OCI-LY3 (cell line): ENCODE results near the gene MARK4.

ENCODE experiments used
- H2AFZ ChIP-seq: fragments of 200-600, 300-600 bp; shearing (Covaris generic); 2 replicates; pipeline ENCODE4 v1.6.0; 2014; ENCODE audit warnings: antibody characterized with exemption, low read depth, low read length
- H3K27ac ChIP-seq: fragments of 200-600, 300-600 bp; sonication (generic); 2 replicates; pipeline ENCODE4 v1.5.1; 2014; ENCODE audit warnings: mild to moderate bottlenecking, low read length, moderate library complexity, mixed read lengths
- H3K27me3 ChIP-seq: fragments of 200-600, 300-600 bp; sonication (generic); 2 replicates; pipeline ENCODE4 v1.6.1; 2014; ENCODE audit warnings: low read depth, low read length, mixed read lengths
- H3K36me3 ChIP-seq: fragments of 200-600, 300-600 bp; sonication (generic); replicated peaks from 2 replicates; pipeline ENCODE3; 2014; ENCODE audit warnings: low read depth, low read length, mixed read lengths
- H3K4me1 ChIP-seq: fragments of 300-600, 200-600 bp; sonication (generic); 2 replicates; pipeline ENCODE4 v1.6.1; 2014; ENCODE audit warnings: low read length, mixed read lengths
- H3K4me2 ChIP-seq: fragments of 200-600, 300-600 bp; sonication (generic); 2 replicates; pipeline ENCODE4 v1.6.1; 2014; ENCODE audit warnings: low read length, mixed read lengths
- H3K4me3 ChIP-seq: fragments of 300-600, 200-600 bp; sonication (generic); 2 replicates; pipeline ENCODE4 v1.5.1; 2014; ENCODE audit warnings: antibody characterized with exemption, mild to moderate bottlenecking, low read length, moderate library complexity
- H3K79me2 ChIP-seq: fragments of 300-600, 200-600 bp; shearing (Covaris generic); 2 replicates; pipeline ENCODE4 v1.6.1; 2014; ENCODE audit warnings: mild to moderate bottlenecking, low read length, mixed read lengths
- H3K9ac ChIP-seq: fragments of 300-600, 200-600 bp; shearing (Covaris generic); 2 replicates; pipeline ENCODE4 v1.6.0; 2014; ENCODE audit warnings: mild to moderate bottlenecking, low read length, moderate library complexity
- H3K9me3 ChIP-seq: fragments of 200-600, 300-600 bp; shearing (Covaris generic); 2 replicates; pipeline ENCODE4 v1.6.1; 2014; ENCODE audit warnings: low read length, mixed read lengths; ENCODE audit not compliant: insufficient read depth
- H4K20me1 ChIP-seq: fragments of 200-600, 300-600 bp; sonication (generic); 2 replicates; pipeline ENCODE4 v1.6.1; 2016; ENCODE audit warnings: low read length, mixed read lengths; ENCODE audit not compliant: insufficient read depth
- EZH2phosphoT487 ChIP-seq: fragments of 200-600 bp; shearing (Covaris generic); IDR thresholded peaks from 2 replicates; pipeline ENCODE4 v1.6.1; 2018; ENCODE audit warnings: antibody characterized with exemption, mixed run types, low read depth
- TF ChIP-seq, protein P1 (sequence below): fragments of 200-600, 300-600 bp; sonication (generic); IDR thresholded peaks from 2 replicates; pipeline ENCODE4 v1.5.1; 2014; ENCODE audit warnings: antibody characterized with exemption, low read length, low read depth

The MARK4 gene

DNA sequence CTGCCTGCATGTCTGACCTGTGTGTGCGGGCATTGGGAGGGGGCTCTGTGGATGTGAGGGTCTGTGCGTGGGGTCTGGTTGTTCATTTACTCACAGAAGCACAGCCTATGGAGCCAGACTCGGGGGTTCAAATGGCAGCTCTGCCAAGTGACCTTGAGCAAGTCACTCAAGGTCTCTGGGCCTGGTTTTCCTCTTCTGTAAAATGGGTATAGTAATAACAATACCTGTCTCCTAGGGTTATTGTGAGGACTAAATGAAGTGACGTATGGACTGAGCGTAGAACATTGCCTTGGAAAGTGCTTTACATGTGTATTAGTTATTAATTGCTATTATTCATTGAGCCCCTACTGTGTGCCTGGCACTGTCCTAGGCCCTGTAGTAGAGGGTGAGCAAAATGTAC is 47.2 kb downstream of the MARK4 start:
- H3K4me3 ChIP-seq, result no peak overlapping the region
- H3K4me2 ChIP-seq, result no peak overlapping the region
- no peaks in the 10 kb centered on the region for H3K4me1 ChIP-seq
- H3K27ac ChIP-seq, result no peak overlapping the region
- no peaks in the 10 kb centered on the region for H3K79me2 ChIP-seq
- H3K36me3 ChIP-seq, result peaks cover 6% of the 10 kb centered on the region
- no peak overlapping the region for H3K9ac ChIP-seq
- no peaks in the 10 kb centered on the region for H4K20me1 ChIP-seq
- TF ChIP-seq, protein P1, sequence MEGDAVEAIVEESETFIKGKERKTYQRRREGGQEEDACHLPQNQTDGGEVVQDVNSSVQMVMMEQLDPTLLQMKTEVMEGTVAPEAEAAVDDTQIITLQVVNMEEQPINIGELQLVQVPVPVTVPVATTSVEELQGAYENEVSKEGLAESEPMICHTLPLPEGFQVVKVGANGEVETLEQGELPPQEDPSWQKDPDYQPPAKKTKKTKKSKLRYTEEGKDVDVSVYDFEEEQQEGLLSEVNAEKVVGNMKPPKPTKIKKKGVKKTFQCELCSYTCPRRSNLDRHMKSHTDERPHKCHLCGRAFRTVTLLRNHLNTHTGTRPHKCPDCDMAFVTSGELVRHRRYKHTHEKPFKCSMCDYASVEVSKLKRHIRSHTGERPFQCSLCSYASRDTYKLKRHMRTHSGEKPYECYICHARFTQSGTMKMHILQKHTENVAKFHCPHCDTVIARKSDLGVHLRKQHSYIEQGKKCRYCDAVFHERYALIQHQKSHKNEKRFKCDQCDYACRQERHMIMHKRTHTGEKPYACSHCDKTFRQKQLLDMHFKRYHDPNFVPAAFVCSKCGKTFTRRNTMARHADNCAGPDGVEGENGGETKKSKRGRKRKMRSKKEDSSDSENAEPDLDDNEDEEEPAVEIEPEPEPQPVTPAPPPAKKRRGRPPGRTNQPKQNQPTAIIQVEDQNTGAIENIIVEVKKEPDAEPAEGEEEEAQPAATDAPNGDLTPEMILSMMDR, result no peak
- TF ChIP-seq EZH2phosphoT487, result no peak
- no peak overlapping the region for H2AFZ ChIP-seq
- no peaks in the 10 kb centered on the region for H3K27me3 ChIP-seq
- H3K9me3 ChIP-seq, result no peaks in the 10 kb centered on the region

DNA sequence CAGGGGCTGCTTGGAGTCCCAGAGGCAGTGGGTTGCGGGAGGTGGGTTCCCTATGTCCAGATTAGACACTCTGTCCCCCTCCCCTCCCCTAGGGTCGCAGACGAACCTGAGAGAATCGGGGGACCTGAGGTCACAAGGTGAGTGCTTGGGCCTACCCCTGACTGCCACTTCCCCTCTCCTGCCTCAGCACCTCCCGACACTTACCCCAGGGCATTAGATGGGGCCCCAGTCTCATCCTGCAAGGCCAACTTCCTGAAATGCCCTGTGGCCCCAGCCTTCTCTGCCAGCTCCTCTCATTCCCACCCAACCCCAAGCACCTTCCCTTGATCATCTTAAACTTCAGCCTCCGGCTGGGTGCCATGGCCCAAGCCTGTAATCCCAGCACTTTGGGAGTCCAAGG is 48.6 kb downstream of the MARK4 start:
- no peaks in the 10 kb centered on the region for H3K79me2 ChIP-seq
- H3K4me2 ChIP-seq, result no peak overlapping the region
- no peaks in the 10 kb centered on the region for H3K27me3 ChIP-seq
- peaks cover 6% of the 10 kb centered on the region for H3K36me3 ChIP-seq
- no peak overlapping the region for H3K4me3 ChIP-seq
- TF ChIP-seq EZH2phosphoT487, result no peak
- TF ChIP-seq, protein P1, result no peak
- no peaks in the 10 kb centered on the region for H3K4me1 ChIP-seq
- H2AFZ ChIP-seq, result no peak overlapping the region
- no peak overlapping the region for H3K27ac ChIP-seq
- H3K9me3 ChIP-seq, result no peaks in the 10 kb centered on the region
- H4K20me1 ChIP-seq, result no peaks in the 10 kb centered on the region
- H3K9ac ChIP-seq, result no peak overlapping the region

DNA sequence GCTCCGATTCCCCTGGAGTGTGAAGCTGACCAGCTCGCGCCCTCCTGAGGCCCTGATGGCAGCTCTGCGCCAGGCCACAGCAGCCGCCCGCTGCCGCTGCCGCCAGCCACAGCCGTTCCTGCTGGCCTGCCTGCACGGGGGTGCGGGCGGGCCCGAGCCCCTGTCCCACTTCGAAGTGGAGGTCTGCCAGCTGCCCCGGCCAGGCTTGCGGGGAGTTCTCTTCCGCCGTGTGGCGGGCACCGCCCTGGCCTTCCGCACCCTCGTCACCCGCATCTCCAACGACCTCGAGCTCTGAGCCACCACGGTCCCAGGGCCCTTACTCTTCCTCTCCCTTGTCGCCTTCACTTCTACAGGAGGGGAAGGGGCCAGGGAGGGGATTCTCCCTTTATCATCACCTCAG is 51.3 kb downstream of the MARK4 start:
- no peak overlapping the region for H2AFZ ChIP-seq
- no peak overlapping the region for H3K27ac ChIP-seq
- no peaks in the 10 kb centered on the region for H3K9me3 ChIP-seq
- H4K20me1 ChIP-seq, result no peaks in the 10 kb centered on the region
- no peaks in the 10 kb centered on the region for H3K36me3 ChIP-seq
- H3K9ac ChIP-seq, result no peak overlapping the region
- H3K4me3 ChIP-seq, result no peak overlapping the region
- no peaks in the 10 kb centered on the region for H3K79me2 ChIP-seq
- no peak overlapping the region for H3K4me2 ChIP-seq
- no peak for TF ChIP-seq EZH2phosphoT487
- TF ChIP-seq, protein P1, result no peak
- no peaks in the 10 kb centered on the region for H3K4me1 ChIP-seq
- H3K27me3 ChIP-seq, result no peaks in the 10 kb centered on the region

DNA sequence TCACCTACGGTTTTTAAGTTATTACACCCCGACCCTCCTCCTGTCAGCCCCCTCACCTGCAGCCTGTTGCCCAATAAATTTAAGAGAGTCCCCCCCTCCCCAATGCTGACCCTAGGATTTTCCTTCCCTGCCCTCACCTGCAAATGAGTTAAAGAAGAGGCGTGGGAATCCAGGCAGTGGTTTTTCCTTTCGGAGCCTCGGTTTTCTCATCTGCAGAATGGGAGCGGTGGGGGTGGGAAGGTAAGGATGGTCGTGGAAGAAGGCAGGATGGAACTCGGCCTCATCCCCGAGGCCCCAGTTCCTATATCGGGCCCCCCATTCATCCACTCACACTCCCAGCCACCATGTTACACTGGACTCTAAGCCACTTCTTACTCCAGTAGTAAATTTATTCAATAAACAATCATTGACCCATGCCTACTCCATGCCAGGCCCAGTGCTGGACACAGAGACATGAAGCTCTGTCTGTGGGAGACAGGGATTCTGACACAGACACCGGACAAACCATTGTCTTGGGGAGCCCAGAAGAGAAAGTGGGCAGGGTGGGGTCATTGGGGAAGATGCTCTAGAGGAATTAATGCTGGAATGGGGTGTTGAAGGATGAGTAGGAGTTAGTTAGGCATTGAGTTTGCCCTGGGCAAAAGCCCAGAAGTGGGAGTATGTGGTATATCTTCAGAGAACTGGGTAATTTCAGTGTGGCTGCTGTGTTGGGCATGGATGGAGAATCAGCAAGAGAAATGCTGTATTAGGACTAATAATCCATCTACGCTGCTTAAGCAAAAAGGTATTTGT is 52.4 kb downstream of the MARK4 start:
- Histone ChIP-seq H3K9me3 (no peaks in the 10 kb centered on the region), H3K4me1 (no peaks in the 10 kb centered on the region), H3K79me2 (no peaks in the 10 kb centered on the region), H3K27me3 (no peaks in the 10 kb centered on the region), H3K4me3 (no peak overlapping the region), H3K4me2 (no peak overlapping the region), H2AFZ (no peak overlapping the region), H4K20me1 (no peaks in the 10 kb centered on the region), H3K27ac (no peak overlapping the region), H3K36me3 (no peaks in the 10 kb centered on the region), H3K9ac (no peak overlapping the region)
- TF ChIP-seq, protein P1, result no peak
- TF ChIP-seq EZH2phosphoT487, result no peak
